ENCODE data around the gene RASGEF1C.

GRCh38 chr5:180130876-180131740 lies 77.9 kb downstream of the RASGEF1C start:
- TF ChIP-seq CTCF (IDR thresholded peaks at IDR 0.05; ENCODE audit: low read depth, low read length) (no peak), EZH2phosphoT487 (IDR thresholded peaks at IDR 0.05; ENCODE audit: low read depth) (no peak)
